GM12874 (cell line): Measurements from ENCODE around the gene ADAR.

ENCODE experiments used
- TF ChIP-seq, protein P1 (sequence below): IDR thresholded peaks from 2 replicates; pipeline ENCODE4 v1.5.1; 2011; ENCODE audit warnings: low read depth, mild to moderate bottlenecking, control low read depth, low read length, moderate library complexity; ENCODE audit not compliant: insufficient read depth

The ADAR gene

DNA sequence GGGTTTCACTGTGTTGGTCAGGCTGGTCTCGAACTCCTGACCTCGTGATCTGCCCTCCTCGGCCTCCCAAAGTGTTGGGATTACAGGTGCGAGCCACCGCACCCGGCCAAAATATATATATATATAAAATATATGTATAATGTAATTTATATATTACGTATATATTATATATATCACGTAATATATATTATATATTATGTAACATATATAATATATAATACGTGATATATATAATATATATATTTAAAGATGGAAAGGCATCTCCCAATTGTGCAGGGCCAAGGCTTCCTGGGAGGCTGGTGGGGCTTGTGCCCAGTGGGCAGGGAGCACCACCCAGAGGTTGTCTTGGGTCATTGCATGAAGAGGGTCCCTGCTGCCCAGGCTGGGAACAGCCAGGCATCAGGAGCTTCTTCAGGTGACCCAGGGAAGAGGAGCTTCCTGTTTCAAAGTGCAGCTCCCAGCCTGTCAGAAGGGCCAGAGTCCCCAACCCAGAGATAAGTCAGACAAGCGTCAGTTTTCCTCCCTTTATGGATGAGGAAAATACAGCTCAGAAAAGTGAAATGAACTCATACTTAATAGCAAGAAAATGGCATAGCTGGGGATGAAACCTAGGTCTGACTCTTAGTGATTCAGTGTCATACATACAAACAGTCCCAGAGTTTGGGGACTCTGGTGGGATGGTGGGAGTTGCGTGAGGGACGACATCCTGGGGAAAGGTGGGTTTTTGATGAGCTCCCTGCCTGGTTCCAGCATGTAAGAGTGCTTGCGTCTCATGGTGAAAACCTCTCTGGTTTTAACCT is 61.5 kb downstream of the ADAR start:
- TF ChIP-seq, protein P1, sequence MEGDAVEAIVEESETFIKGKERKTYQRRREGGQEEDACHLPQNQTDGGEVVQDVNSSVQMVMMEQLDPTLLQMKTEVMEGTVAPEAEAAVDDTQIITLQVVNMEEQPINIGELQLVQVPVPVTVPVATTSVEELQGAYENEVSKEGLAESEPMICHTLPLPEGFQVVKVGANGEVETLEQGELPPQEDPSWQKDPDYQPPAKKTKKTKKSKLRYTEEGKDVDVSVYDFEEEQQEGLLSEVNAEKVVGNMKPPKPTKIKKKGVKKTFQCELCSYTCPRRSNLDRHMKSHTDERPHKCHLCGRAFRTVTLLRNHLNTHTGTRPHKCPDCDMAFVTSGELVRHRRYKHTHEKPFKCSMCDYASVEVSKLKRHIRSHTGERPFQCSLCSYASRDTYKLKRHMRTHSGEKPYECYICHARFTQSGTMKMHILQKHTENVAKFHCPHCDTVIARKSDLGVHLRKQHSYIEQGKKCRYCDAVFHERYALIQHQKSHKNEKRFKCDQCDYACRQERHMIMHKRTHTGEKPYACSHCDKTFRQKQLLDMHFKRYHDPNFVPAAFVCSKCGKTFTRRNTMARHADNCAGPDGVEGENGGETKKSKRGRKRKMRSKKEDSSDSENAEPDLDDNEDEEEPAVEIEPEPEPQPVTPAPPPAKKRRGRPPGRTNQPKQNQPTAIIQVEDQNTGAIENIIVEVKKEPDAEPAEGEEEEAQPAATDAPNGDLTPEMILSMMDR = peak; percentile 87

DNA sequence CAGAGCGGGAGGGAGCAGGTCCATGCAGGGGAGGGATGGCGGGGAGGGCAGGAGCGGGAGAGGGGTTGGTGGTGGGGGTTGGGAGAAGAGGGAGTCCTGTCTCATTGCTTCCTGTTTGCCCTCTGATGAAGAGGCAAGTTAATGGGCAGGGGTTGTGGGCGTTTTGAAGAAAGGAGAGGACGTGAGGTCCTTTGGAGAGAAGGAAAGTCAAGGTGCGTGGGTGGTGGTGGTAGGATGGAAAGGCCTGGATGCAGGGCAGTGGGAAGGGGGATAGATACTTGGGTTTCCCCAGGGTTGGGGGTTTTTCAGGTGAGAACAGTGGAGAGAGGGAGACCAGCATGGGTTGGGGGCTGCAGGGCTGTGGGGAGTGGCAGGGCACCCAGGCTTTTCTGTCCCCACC is 66.8 kb downstream of the ADAR start:
- TF ChIP-seq, protein P1 = no peak

DNA sequence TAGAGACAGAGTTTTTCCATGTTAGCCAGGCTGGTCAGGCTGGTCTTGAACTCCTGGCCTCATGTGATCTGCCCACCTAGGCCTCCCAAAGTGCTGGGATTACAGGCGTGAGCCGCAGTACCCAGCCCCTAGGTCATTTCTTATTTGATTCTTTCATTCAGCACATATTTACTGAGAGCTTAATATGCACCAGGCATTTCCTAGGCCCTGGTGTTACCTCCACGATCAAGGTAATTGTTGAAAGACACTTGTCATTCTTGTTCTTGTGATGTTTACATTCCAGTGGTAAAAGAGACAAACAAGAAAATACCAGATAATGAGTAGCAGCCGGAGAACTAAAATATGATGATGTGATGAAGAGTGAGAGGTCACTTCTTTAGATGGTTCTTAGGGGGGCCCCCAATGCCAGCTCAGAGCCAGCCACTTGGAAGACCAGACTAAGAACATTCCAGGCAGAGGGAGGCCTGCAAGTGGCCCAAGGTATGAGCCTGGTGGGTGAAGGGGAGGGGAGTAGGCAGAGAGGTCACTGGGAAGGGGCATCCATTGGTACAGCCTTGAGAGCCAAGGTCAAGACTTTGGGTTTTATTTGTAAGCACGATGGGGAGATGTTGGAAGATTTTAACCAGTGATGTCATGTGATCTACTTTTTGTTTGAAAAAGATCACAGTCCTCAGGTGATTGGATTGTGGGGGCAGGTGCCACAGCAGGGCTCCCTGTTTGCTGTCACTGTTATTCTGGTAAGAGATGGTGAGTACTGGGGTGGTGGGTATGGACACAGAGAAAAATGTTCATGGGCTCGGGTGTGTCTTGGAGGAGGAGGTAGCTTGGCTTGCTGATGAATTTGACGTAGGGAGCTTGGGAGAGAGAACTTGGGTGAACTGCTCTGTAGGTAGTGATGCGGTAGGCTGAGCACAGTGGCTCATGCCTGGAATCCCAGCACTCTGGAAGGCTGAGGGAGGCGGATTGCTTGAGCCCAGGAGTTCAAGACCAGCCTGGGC is 68.2 kb downstream of the ADAR start:
- TF ChIP-seq, protein P1 = no peak

DNA sequence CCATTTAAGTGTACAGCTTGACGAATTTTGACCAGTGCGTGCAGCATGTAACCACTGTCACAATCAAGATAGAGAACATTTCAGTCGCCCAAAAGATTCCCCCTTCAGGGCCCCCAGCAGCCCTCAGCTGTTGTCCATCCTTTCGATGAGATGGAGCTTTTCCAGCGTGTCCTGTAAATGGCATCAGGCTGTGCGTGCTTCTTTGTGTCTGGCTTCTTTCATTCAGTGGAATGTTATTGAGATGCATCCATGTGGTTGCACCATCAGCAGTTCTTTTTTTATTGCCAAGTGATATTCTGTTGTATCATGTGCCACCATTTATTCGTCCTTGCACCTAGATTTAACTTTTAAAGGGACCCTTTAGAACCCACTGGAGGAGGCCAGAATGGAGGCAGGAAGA is 71.4 kb downstream of the ADAR start:
- TF ChIP-seq, protein P1 = no peak

DNA sequence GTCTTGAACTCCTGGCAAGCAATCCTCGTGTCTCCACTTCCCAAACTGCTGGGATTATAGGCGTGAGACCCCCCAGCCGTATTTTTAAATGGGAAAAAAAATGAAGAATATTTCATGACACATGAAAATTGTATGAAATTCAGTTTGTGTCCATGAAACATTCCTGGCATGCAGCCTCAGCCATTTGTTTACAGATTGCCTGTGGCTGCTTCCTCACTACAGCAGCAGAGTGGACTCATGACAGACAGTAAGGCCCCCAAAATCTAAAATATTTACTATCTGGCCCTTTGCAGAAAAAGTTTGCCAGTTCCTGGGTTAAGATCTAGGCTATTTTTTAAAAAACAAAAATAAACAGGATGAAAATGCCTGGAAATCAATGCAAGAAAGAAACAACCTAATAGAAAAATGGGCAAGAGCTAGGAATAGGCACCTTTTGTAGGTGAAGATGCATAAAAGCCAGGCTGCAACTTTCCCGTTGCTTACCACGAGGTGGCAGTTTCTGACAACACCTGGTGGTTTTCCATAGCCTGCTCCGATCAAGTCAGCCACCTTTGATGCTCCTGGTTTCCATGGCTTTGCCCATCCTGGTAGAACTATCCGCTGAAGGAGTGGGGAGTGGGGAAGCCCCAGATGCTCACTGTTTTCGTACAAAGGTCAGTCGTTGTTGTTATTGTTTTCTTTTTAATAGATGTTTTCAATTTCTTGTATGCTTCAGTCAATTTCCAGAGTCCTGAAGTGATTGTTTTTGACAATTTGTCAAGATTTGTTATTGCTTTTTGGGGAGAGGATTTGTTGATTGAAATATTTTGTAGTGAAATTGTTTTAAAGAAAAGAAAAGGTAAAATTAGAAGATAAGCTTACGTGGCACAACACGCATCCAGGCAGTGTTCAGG is 73.8 kb downstream of the ADAR start:
- TF ChIP-seq, protein P1 = peak; percentile 29
